Caco-2 (cell line): ENCODE results near the gene NETO1. TPM values are rescaled to one million over a fixed set of nuclear protein-coding genes. Genes with fewer than 3 reads are reported as not detected.

Experiments
- BruUV-seq: library from RNA; stranded (reverse); fragments of 400-500 nt; replicated peaks from 2 replicates; lab custom pipeline; 2021; lab: Mats Ljungman, UMichigan
- CTCF ChIA-PET: fragments of 300-600 bp; sonication (Branson Sonifier 250); formaldehyde crosslinking; loops from one replicate; lab custom pipeline; 2022; ENCODE audit warnings: antibody characterized with exemption; lab: Charles Lee
- POLR2A ChIA-PET: fragments of 300-600 bp; sonication (Branson Sonifier 250); formaldehyde crosslinking; loops from one replicate; lab custom pipeline; 2022; ENCODE audit warnings: antibody characterized with exemption; lab: Charles Lee
- DNase-seq, 2 experiments: peaks; one replicate each; pipeline versions ENCODE4 v3.0.0 to v3.0.0-alpha.2; 2020 to 2022
- H3K27me3 ChIP-seq: replicated peaks from 2 replicates; pipeline ENCODE4 v1.6.0; 2011; ENCODE audit warnings: low read length; ENCODE audit not compliant: control insufficient read depth, insufficient read depth
- H3K36me3 ChIP-seq: 2 replicates; pipeline ENCODE4 v1.5.1; 2011; ENCODE audit warnings: low read length; ENCODE audit not compliant: control insufficient read depth, insufficient read depth
- H3K4me1 ChIP-seq: fragments of 250-450 bp; sonication (Bioruptor Pico); 2 replicates; pipeline ENCODE4 v1.5.1; 2020; ENCODE audit warnings: mild to moderate bottlenecking
- H3K4me3 ChIP-seq: 2 replicates; pipeline ENCODE4 v1.5.1; 2011; ENCODE audit warnings: low read depth, mild to moderate bottlenecking, control low read depth, low read length
- H3K9me3 ChIP-seq: fragments of 250-450 bp; sonication (Bioruptor Pico); 2 replicates; pipeline ENCODE4 v1.5.1; 2020; ENCODE audit warnings: mild to moderate bottlenecking, moderate library complexity
- H3K27ac Mint-ChIP-seq: one replicate; pipeline ENCODE4 v1.8.0; 2022; ENCODE audit warnings: mixed read lengths; ENCODE audit not compliant: unreplicated experiment
- H3K27me3 Mint-ChIP-seq: one replicate; pipeline ENCODE4 v1.8.0; 2022; ENCODE audit warnings: mixed read lengths; ENCODE audit not compliant: insufficient read depth, unreplicated experiment
- H3K36me3 Mint-ChIP-seq: one replicate; pipeline ENCODE4 v1.8.0; 2022; ENCODE audit warnings: mild to moderate bottlenecking, mixed read lengths; ENCODE audit not compliant: insufficient read depth, unreplicated experiment
- H3K4me1 Mint-ChIP-seq: one replicate; pipeline ENCODE4 v1.8.0; 2022; ENCODE audit warnings: low read depth, mixed read lengths; ENCODE audit not compliant: unreplicated experiment
- H3K4me3 Mint-ChIP-seq: one replicate; pipeline ENCODE4 v1.8.0; 2022; ENCODE audit warnings: mild to moderate bottlenecking, moderate library complexity, mixed read lengths; ENCODE audit not compliant: unreplicated experiment
- H3K9me3 Mint-ChIP-seq: one replicate; pipeline ENCODE4 v1.8.0; 2022; ENCODE audit warnings: mixed read lengths; ENCODE audit not compliant: unreplicated experiment
- CTCF ChIP-seq, 2 experiments: fragments of 200-600 bp in 1 of 2; IDR thresholded peaks; 1 replicate in 1 of 2; 2 replicates in 1 of 2; pipeline versions ENCODE4 v1.5.1 to v1.8.0; 2011 to 2022; ENCODE audit warnings: antibody characterized with exemption in 1 of 2, control low read depth in 1 of 2, inconsistent platforms in 1 of 2, low read depth in 1 of 2, low read length in 1 of 2, mild to moderate bottlenecking in 1 of 2, moderate library complexity in 1 of 2; ENCODE audit not compliant: insufficient read depth in 1 of 2, severe bottlenecking in 1 of 2, unreplicated experiment in 1 of 2
- intact Hi-C: fragments of 100-400 bp; cut with micrococcal nuclease; formaldehyde crosslinking; loops from one replicate; pipeline ENCODE4 v1.10.0; 2022; ENCODE audit not compliant: unreplicated experiment
- total RNA-seq: library from RNA; stranded (reverse); gene quantifications from 2 replicates; pipeline ENCODE4 v1.2.3, GENCODE V29; 2022

NETO1 gene
- total RNA-seq, 1 experiment from 2014 or later, result not detected

GRCh38 chr18:72799106-72799505 is 68.7 kb downstream of the NETO1 start:
- H3K27me3 Mint-ChIP-seq, result no peaks in the 10 kb centered on the region
- Histone ChIP-seq H3K9me3 (no peaks in the 10 kb centered on the region), H3K27me3 (no peaks in the 10 kb centered on the region), H3K36me3 (no peaks in the 10 kb centered on the region), H3K4me3 (no peak overlapping the region), H3K4me1 (no peaks in the 10 kb centered on the region)
- intact Hi-C loops, result no loop called here
- TF ChIP-seq CTCF (IDR thresholded peaks at IDR 0.05; ENCODE audit: insufficient read depth in 1 of 2, low read depth in 1 of 2, low read length in 1 of 2, severe bottlenecking in 1 of 2, unreplicated experiment in 1 of 2), result no peak
- H3K4me1 Mint-ChIP-seq, result no peaks in the 10 kb centered on the region
- no peak overlapping the region for H3K27ac Mint-ChIP-seq
- H3K9me3 Mint-ChIP-seq, result no peaks in the 10 kb centered on the region
- no TSS peak for BruUV-seq
- DNase-seq, result no peak
- H3K4me3 Mint-ChIP-seq, result no peak overlapping the region
- H3K36me3 Mint-ChIP-seq, result no peaks in the 10 kb centered on the region
- ChIA-PET POLR2A (no interaction called here), CTCF (no interaction called here)

- POLR2A ChIA-PET, result no interaction called here
- no peaks in the 10 kb centered on the region for H3K9me3 Mint-ChIP-seq
- H3K36me3 ChIP-seq, result no peaks in the 10 kb centered on the region
- H3K27me3 Mint-ChIP-seq, result no peaks in the 10 kb centered on the region
- no TSS peak for BruUV-seq
- no peaks in the 10 kb centered on the region for H3K36me3 Mint-ChIP-seq
- TF ChIP-seq CTCF (IDR thresholded peaks at IDR 0.05; ENCODE audit: insufficient read depth in 1 of 2, low read depth in 1 of 2, low read length in 1 of 2, severe bottlenecking in 1 of 2, unreplicated experiment in 1 of 2), result no peak
- no peak for DNase-seq
- H3K27me3 ChIP-seq, result no peaks in the 10 kb centered on the region
- H3K4me3 ChIP-seq, result no peak overlapping the region
- no peak overlapping the region for H3K27ac Mint-ChIP-seq
- H3K4me1 ChIP-seq, result no peaks in the 10 kb centered on the region
- intact Hi-C loops, result no loop called here
- no peak overlapping the region for H3K4me3 Mint-ChIP-seq
- H3K9me3 ChIP-seq, result no peaks in the 10 kb centered on the region
- CTCF ChIA-PET, result no interaction called here
- no peaks in the 10 kb centered on the region for H3K4me1 Mint-ChIP-seq
These were observed 84.3 kb downstream of the NETO1 start for GRCh38 chr18:72783530-72783929.

- no peak for DNase-seq
- Histone ChIP-seq H3K36me3 (no peaks in the 10 kb centered on the region), H3K4me3 (no peak overlapping the region), H3K4me1 (no peaks in the 10 kb centered on the region), H3K9me3 (no peaks in the 10 kb centered on the region), H3K27me3 (no peaks in the 10 kb centered on the region)
- Mint-ChIP-seq H3K4me3 (no peak overlapping the region), H3K36me3 (no peaks in the 10 kb centered on the region), H3K9me3 (no peaks in the 10 kb centered on the region), H3K4me1 (no peaks in the 10 kb centered on the region), H3K27ac (no peak overlapping the region), H3K27me3 (no peaks in the 10 kb centered on the region)
- POLR2A ChIA-PET, result no interaction called here
- CTCF ChIA-PET, result no interaction called here
- intact Hi-C loops, result no loop called here
- no peak for TF ChIP-seq CTCF (IDR thresholded peaks at IDR 0.05; ENCODE audit: insufficient read depth in 1 of 2, low read depth in 1 of 2, low read length in 1 of 2, severe bottlenecking in 1 of 2, unreplicated experiment in 1 of 2)
- BruUV-seq, result no TSS peak
These were observed 92.9 kb downstream of the NETO1 start for GRCh38 chr18:72774914-72775313.
